ENCODE results near the gene CCNF. TPM values are rescaled to one million over a fixed set of nuclear protein-coding genes. Genes with fewer than 3 reads are reported as not detected.

Gene CCNF
- total and polyA plus RNA-seq, 9 of the 15 experiments (the other 6 are each of a cell fraction or from before 2014, with no cell fraction given), result 4.1 to 70.1 (median 29.5) TPM

GRCh38 chr16:2465653-2466415 is 36.6 kb downstream of the CCNF start (continued):
- TF ChIP-seq CBFB (CRISPR knock-in tag; IDR thresholded peaks at IDR 0.05) (peak; percentile 77; the same call in 1 of the 2 replicates), ZNF445 (CRISPR knock-in tag; IDR thresholded peaks at IDR 0.05; ENCODE audit: low read depth) (no peak), CTCF (IDR thresholded peaks at IDR 0.05 in 2 of 3, conservative IDR thresholded peaks at IDR 0.05 in 1 of 3; ENCODE audit: insufficient read depth in 2 of 3, low read depth in 1 of 3, low read length in 3 of 3) (peak; percentile 53 to 57 (median 55)), ZNF12 (CRISPR knock-in tag; IDR thresholded peaks at IDR 0.05) (no peak), HCFC1 (IDR thresholded peaks at IDR 0.05; ENCODE audit: low read depth, low read length) (0 out of 2 replicates have a peak, but pooled peaks have one; percentile 14), ARID1B (IDR thresholded peaks at IDR 0.05) (no peak), TARDBP (IDR thresholded peaks at IDR 0.05) (no peak), POLR2G (IDR thresholded peaks at IDR 0.05; ENCODE audit: low read depth, low read length) (peak; percentile 57), SMC3 (conservative IDR thresholded peaks at IDR 0.05; ENCODE audit: insufficient read depth, low read depth, low read length) (0 out of 2 replicates have a peak, but pooled peaks have one; percentile 19), CEBPG (CRISPR knock-in tag; IDR thresholded peaks at IDR 0.05) (no peak), CEBPG (tag; conservative IDR thresholded peaks at IDR 0.05 in 1 of 2, IDR thresholded peaks at IDR 0.05 in 1 of 2) (no peak), SRSF9 (IDR thresholded peaks at IDR 0.05; ENCODE audit: borderline replicate concordance, low read depth, low read length) (no peak), YY1 (IDR thresholded peaks at IDR 0.05; ENCODE audit: borderline replicate concordance in 1 of 3, control insufficient read depth in 1 of 3, extremely low read depth in 1 of 3, insufficient read depth in 3 of 3, insufficient read length in 1 of 3, insufficient replicate concordance in 2 of 3, low read depth in 1 of 3, low read length in 2 of 3) (peak in 1 of 3 experiments; percentile 25), ETV1 (tag; conservative IDR thresholded peaks at IDR 0.05; ENCODE audit: low read depth) (no peak), ARID3A (IDR thresholded peaks at IDR 0.05; ENCODE audit: borderline replicate concordance, low read depth, low read length) (no peak), TRIM24 (IDR thresholded peaks at IDR 0.05) (no peak), ZNF316 (IDR thresholded peaks at IDR 0.05) (no peak), NCOR1 (IDR thresholded peaks at IDR 0.05) (no peak), ZNF511 (CRISPR knock-in tag; IDR thresholded peaks at IDR 0.05) (peak; percentile 47; the same call in 1 of the 2 replicates)

Data from K562 (cell line).